Prostate gland (tissue), 2 donors: ENCODE data around the gene KCNV2.

Experiments used
- CTCF ChIP-seq, 4 experiments: fragments of 200-600 bp in 2 of 4; fragments of 450-650 bp in 2 of 4; sonication (generic) in 2 of 4; IDR thresholded peaks; 1 replicate in 3 of 4; 2 replicates in 1 of 4; pipeline ENCODE4 v1.5.1; 2016 to 2019; ENCODE audit warnings: antibody characterized with exemption in 4 of 4, mild to moderate bottlenecking in 2 of 4, moderate library complexity in 2 of 4
- POLR2A ChIP-seq: fragments of 450-650 bp; IDR thresholded peaks from one replicate; pipeline ENCODE4 v1.6.1; 2016; ENCODE audit warnings: antibody characterized with exemption, mild to moderate bottlenecking
- POLR2AphosphoS5 ChIP-seq: sonication (generic); formaldehyde crosslinking; IDR thresholded peaks from one replicate; pipeline ENCODE4 v1.6.1; 2017; ENCODE audit warnings: antibody characterized with exemption

GRCh38 chr9:2725898-2726649 lies 8.8 kb downstream of the KCNV2 start:
- TF ChIP-seq POLR2A = no peak
- TF ChIP-seq POLR2AphosphoS5 = no peak
- no peak for TF ChIP-seq CTCF (IDR thresholded peaks at IDR 0.05)
